ENCODE results near the gene ACBD6.

The ACBD6 gene

DNA sequence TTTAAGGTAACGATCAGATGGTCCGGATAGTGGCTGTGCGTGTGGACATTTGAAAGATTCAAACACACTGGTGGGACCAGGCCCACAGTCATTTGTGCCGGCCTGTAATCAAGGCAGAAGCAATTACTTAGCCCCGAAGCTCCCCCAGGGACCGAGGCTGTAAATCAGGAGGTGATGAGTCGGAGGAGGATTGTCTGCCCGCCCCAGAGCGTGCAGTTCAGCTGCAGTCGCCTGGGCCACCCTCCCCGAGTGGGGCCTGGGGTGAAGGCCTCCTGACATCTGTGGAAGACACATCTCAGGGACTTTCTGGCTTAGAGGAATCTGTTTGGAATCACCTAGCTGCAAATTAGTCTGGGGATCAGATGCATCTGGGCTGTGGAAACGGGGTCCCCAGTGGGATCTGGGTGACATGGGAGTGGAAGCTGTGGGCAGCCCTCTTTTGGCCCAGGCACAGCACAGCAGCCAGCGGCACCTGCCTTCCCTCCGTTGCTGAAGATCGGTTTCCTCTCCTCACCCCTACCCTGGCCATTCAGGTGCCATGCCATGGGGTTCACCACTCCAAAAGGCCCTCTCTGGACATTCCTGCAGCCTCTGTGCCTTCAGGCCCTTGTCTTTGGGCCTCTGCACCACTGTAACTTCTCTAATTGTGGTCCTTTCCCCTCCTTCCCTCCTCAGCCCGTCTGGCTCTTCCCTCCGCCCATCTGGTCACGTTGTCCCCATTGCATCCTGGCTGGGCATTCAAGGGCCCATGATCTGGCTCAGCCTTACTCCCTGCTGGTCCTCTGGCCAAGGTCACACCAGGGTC, 246.6 kb downstream of the ACBD6 start:
- DNase-seq (ENCODE audit: low spot score) = no peak

DNA sequence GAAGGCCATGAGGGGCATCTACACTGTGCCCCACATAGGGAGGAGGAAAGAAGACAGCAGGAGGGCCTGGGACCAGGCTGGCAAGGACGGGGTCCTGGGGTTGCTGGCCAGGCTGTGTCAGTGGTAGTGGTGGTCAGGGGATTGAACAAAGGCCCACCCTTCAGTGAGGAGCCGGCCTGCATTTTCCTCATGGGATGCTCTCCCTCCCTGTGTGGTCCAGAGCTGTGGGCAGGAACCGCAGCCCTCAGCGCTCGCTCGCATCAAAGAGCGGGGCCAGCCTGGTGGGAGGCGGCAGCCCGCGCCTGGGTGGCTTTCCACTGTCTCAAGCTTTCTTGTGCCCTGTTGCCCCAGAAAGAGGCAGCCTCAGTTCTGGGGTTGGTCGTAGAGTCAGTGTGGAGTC, 247.5 kb downstream of the ACBD6 start:
- no peak for DNase-seq (ENCODE audit: low spot score)

DNA sequence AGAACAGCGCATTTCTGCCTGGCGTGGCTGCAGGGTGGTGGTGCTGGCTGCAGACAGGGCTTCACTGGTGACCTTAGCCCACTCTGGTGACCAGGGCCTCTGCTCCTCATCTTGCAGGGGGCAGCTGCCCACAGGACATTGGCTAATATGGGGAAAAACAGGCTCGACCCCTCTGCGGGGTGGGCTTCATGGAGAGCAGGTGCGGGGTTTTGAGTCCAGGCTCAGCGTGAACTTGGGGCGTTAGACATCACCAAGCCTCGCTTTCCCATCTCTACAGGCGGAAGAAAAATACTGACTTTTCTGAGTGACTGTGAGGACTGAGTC, 247.9 kb downstream of the ACBD6 start:
- no peak for DNase-seq (ENCODE audit: low spot score)

DNA sequence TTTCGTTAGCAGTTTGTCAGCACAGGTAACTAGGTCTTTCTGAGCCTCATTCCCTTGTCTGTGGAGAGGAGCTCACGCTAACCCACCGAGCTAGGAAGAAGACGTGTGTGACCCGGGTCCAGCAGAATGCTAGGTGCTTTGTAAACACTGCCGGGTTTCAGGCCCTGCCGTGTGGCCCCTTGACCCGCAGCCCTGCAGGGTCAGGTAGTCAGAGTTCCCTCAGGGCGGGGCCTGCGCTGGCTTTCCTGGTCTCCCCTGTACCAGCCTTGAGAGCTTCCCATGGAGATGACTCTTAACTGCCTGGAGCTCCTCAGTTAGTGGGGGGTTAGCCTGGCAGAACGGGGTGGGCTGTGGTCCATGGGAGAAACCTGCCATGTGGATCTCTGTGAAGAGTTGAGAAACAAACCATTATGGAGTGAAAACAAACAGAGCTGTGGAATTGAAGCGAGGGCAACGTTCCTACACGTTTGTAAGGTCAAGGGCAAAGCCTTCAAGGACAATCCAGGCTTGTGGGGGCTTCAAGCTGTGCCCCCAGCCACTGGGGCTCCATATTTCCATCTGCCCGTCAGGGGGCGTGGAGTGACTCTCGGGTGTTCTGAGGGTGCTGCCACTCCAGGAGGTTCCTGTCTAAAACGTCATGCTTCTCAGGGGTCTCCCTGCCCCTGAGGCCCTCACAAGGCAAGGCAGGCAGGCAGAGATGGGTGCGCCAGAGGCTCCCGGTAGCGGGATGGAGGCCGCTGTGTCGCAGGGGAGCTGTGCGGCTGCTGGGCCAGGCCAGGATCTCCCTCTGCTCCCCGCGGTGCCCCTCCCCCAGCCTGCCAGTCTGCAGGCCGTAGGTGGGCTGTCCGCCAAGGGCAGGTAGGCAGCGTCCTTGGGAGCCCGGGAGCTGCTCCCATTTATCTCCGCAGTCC, 248.5 kb downstream of the ACBD6 start:
- DNase-seq (ENCODE audit: low spot score) = peak; percentile 46

DNA sequence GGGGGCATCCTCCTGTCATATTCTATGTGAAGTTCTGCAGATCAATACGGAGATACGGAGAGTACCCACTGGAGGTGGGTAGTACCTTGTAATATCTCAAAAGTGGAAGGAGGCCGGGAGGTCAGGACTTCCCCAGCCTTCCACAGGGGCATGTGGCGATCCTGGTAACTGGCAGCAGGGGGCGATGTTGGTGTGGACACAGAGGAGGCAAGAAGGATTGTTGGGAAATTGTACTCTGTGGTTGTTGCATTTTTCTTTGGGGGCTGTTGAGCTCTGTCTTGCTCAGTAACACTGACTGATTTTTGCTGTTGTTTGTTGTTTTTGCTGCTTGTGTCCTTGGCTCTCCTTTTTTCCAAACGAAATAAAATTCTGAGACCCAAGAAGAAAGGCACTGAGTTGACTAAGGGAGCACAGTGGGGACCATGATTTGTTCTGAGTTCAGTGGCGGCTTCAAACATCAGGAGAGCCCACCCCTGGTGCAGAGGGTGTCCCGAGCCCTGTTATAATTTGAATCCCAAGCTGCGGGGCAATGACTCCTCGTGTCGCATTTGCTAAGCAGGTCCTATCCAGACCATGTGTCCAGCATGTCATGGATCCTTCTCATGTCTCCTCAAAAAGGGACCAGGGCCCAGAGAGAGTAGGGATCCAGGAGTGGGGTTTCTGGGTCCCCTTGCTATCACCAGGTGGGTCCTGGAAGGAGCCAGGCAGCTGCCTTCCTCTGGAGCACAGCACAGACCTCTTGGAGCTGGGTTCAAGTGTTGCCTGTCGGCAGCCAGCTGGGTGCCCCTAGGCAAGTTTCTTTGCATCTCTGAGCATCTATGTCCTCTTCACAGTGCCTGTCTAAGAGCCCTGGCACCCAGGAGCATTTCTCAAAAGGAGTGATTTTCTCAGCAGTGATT, 249.5 kb downstream of the ACBD6 start:
- peak; percentile 86 for DNase-seq (ENCODE audit: low spot score)

DNA sequence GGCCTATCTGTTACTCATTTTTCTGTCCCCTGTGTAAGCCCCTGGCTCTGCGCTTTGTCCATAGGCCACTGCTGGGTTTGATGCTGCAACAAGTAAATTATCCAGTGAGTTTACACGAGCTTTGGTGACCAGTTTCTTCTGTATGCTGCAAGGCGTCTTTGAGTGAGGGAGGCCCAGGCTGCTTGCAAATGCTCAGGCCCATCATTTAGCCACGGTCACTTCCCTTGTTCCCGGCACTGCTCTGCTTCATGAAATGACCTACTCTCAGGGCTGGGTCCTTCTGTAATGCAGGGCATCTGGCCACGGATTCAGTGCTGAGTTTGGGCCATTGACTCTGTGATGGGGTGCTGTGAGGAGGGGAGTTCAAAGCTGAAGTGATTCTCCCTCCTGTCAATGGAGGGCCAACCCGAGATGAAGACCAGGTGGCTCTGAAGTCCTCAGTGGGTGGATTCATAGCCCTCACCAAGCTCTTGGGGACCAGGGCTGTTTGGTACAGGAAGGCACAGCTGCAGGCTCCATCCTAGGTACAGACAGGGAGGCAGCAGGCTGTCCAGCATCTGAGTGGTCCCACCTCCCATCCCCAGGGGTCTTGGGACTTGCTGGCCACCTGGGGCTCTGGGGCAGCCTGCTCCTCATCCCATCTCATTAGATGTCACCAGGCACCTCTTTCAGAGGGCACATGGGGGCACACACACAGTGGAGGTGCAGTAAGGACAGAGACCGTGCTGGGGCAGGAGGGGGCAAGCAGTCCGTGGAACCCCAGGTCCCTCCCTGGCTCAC, 250.7 kb downstream of the ACBD6 start:
- peak; percentile 39 for DNase-seq (ENCODE audit: low spot score)

DNA sequence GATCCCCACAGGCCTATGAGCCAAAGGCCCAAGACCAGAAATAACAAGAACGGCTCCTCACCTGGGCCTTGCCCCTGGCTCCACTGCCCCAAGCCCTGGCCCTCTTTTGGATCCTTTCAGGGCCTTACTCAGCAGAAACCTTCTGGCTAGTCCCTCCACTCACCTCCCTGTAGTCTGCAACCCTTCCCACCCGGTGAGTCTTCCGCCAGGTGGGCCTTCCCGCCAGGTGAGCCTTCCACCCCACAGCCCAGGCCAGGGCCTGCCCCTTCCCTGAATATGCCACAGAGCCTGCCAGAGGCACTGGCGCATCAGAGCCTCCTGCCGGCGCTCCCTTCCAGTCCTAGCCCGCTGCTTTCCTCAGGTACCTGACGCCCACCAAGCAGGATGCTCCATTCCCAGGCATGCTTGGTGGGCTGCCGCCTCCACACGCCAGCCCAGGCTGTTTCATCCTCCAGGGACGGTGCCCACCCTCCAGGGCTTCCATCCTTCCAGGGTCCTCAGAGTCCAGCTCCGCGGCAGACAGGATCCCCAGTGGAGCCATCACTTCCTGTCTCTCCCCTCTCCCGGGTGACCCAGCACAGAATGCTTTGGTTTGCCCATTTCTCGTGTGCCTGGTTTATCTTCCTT, 251.4 kb downstream of the ACBD6 start:
- no peak for DNase-seq (ENCODE audit: low spot score)

DNA sequence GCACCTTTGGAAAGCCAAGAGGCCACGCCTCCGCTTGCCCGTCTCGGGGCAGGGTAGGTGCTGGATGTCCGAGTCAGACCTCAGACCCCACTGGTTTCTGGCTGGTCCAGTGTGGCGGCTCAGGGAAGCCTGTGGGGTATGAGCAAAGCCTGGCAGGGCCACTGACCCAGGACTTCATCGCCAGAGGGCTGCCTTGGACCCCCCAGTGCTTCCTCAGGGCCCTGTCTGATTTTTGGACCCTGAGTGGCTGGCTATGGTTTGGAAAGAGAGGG, 251.9 kb downstream of the ACBD6 start:
- no peak for DNase-seq (ENCODE audit: low spot score)

DNA sequence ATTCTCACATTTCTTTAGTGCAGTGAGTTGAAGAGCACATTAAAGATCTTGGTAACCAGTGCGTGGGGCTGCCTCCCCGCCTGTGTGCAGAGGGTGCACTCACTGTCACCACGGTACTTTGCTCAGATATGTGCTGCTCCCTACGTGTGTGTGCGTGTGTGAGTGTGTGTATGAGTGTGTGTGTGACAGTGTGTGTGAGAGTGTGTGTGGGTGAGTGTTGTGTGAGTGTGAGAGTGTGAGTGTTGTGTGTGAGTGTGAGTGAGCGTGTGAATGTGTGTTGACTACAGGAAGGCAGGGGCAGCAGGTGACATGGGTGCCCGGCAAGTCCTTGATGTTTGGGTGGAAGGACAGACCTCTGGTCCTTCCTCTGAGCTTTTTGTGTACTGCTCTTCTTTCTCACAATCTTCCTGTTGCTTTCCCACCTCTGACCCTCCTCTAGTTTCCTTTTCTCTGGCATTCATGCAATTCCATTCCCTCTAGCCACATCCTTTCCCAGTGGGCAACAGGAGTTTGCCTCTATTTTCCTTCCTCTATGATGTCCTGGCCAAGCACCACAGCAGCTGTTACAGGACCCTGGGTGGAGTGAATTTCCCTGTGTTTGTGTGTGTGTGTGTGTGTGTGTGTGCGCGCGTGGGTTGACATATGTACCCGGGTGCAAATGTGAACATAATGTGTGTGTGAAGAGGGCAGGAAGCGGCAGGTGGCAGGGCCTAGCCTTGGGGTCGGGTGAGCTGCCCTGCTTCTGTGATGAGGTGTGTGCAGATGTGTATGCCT, 252.5 kb downstream of the ACBD6 start:
- DNase-seq (ENCODE audit: low spot score) = no peak

DNA sequence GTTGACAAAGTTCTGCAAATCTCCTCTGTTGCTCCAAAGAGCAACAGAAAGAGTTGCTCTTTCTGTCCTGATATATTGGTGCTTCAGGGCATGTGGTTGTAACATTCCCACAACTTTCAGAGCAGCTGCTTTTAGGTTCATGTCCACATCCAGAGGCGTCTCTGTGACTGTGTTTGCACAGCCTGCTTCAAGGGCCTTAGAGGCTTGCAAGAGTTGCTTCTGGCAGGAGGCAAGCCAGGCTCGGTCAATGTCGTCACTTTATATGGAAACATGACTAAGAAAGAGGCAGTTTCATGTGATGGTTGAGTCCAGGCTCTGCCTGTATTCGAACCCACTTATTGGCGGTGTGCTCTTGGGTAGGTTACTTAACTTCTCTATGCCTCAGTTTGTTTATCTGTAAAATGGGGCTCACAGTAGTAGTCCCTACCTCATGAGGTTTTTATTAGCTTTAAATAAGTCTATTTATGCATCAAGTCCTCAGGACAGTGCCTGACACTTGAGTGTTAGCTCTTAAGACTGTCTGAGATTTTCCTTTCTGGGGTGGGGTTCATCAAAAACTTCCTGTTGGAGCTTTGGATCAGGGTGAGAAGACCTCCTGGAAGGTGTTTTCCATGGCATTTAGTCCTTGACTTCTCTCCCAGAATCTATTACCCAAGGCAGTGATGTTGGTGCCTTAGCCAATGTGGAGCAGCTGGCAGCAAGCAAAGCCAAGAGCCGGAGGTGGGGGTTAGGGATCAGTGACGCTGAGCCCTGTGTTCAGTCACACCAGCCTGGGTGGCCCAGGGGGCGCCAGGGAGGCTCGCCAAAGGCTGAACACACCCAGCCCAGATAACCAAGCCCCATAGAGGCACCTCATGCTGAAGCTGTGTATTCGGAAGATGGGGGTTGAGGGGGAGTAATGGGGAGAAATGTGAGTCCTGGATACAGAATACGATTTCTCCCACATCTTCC, 253.4 kb downstream of the ACBD6 start:
- no peak for DNase-seq (ENCODE audit: low spot score)

DNA sequence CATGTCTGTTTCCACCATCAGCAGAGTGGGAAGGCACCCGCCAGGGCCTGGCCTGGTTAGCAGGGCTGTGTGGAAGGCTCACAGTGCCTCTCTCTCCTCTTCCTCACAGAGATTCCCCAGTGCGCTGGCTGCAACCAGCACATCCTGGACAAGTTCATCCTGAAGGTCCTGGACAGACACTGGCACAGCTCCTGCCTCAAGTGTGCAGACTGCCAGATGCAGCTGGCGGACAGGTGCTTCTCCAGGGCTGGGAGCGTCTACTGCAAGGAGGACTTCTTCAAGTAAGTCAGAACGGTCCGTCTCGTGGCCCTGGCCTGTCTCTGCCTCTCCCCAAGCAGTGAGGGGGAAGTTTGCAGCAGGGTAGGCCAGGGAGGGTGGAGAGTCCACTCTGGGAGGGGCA, 254.2 kb downstream of the ACBD6 start:
- DNase-seq (ENCODE audit: low spot score) = no peak

DNA sequence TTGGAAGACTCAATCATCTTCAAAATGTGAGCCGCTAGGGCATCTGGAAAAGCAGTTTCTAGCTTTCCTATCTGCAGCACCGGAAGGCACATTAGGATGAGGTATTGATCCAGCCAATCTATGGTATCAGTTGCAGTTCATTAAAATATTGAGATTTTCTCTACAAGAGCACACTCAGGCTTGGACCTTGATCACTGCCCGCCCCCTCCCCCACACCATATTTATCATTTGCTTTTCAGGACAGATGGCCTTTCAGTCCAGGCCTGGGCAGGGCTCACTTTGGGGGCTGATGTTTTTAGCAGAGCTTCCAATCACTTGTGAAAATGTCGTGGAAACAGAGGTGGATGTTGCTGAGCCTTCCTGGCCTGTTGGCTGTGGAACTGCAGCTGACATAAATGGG, 254.8 kb downstream of the ACBD6 start:
- DNase-seq (ENCODE audit: low spot score) = no peak

DNA sequence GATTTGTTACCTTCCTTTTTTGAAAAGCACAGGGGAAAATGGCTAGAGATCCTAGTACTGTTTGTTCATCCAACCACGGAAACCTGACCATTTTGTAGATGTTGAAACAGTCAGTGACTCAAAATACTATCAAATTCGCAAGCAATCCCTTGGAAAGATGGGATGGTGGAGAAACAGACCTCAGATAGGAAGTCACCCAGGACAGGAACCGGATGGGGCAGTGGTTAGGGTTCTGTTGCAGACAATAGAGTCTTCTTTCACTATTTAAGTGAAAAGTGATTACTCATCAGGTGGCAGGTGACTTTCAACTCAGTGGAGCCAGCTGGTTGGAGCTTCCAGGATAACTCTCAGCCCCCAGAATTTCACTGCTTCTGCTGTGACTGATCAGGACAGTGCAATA, 255.3 kb downstream of the ACBD6 start:
- DNase-seq (ENCODE audit: low spot score) = no peak

DNA sequence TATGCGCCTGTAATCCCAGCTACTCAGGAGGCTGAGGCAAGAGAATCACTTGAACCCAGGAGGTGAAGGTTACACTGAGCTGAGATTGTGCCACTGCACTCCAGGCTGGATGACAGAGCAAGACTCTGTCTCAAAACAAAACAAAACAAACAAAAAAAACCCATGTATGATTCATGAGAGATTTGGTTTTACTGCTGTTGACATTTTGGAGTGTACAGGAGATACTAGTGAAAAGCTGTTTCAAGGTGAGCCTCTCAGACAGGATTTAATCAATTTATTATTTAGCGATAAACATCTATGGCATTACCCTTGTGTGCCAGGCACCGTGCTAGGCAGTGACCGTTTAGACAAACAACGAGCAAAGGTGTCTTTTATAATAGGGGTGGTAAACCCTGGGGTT, 255.8 kb downstream of the ACBD6 start:
- no peak for DNase-seq (ENCODE audit: low spot score)

DNA sequence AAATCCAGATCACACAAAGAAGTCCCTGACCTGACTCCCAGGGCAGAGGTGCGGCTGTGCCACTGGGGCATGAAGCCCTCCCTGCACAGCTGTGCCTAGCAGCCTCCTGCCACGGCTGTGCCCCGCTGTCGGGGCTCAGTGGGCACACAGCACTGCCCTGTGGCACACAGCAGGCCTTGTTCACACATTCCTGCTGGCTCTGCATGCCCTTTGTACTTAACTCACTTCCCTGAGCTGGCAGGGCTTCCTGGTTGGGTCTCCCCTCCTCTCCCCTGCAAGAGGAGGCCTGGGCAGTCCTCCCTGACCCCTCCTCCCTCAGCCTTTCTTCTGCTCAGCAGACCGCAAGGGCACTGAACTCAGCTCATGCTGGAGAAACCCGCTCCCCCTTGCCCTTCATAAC, 257.5 kb downstream of the ACBD6 start:
- DNase-seq (ENCODE audit: low spot score) = no peak

DNA sequence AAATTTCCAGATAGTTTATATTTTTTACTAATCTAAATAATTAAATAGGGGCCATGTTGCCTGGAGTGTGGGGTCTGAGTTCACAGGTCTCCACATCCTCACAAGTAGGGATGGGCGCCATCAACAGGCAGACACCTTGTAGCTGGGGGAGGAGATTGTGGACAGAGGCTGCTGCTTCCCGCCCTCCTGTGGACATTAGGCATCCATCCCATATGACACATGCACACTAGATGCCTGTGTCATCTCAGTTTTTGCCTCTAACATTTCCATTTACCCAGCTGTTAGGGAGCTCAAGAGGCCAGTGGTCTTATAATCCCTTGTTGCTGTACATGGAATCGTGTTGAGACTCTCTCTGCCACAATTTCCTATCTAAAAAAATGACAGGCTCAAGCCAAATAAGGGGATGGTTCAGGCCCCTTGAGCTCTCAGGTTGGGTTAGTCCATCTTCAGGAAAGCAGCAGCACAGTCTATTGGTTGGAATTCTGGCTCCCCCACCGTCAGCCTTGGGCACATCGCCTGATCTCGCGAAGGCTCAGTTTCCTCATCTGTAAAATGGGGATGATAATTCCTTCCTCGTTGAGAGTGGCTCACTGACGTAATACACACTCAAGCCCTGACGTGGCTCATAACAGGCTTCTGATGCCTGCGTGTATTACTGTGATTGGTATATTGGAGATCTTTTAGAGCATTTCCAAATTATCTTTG, 258.7 kb downstream of the ACBD6 start:
- DNase-seq (ENCODE audit: low spot score) = no peak

DNA sequence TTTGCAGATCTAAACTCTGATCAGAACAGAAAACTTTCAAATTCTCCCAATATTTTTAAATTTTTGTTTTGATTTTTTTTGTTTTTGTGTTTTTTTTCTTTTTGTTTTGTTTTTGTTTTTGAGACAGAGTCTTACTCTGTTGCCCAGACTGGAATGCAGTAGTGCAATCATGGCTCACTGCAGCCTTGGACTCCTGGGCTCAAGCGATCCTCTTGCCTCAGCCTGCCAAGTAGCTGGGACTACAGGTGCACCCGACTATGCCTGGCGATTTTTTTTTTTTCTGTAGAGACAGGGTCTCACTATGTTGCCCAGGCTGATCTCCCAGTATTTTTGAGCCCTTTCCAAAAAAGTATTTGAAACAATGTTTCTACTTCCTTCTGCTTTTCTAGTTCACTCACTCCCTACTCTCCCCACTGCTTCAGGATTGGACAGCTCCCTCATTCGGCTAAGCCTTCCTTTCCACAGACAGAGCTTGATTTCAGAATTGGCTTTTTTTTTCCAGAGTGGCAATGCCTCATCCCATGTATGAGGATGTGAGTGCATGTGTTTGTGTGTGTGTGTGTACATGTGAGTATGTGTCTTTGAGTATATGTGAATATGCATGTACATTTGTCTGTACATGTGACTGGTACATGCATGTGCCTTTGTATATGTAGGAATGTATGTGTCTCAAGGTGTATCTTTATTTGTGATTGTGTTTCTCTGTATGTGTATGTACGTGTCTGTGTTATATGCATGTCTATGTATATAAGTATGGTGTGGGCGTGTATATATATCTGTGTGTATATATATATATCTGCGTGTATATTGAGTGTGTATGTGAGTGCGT, 260.4 kb downstream of the ACBD6 start:
- DNase-seq (ENCODE audit: low spot score) = no peak

Data from ecto neural progenitor cell (in vitro differentiated cells).